ENCODE measurements around the gene NOC4L. TPM values are rescaled to one million over a fixed set of nuclear protein-coding genes. Genes with fewer than 3 reads are reported as not detected.

NOC4L gene
- total RNA-seq, 1 experiment from 2014 or later: 11.4 TPM

DNA sequence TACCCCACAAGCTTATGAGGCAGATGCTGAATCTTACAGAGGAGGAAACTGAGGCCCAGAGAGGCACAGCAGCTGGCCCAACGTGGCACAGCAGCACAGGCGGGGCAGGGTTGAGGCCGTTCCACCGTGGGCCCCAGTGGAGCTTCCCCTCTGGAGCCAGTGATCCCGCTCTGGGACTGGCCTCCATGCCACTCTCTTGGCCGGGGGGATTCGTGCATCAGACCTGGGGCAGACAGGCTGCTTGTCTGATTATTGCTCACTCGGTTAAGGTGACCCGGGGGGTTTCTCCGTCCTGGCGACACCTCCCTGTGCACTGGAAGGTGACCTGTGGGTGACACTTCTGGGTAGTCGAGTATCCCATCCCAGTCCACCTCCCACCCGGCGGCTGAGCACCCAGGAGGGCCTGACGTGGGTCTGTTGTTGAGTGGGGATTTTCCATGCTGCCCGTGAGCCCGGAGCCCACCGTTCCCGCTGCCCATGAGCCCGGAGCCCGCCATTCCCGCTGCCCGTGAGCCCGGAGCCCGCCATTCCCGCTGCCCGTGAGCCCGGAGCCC, 27.8 kb downstream of the NOC4L start:
- no peak for DNase-seq (ENCODE audit: low read depth, low spot score)
- in situ Hi-C loops (cut with HindIII; ENCODE audit: low pct_unique_long_range_greater_than_20kb, low sequenced_read_pairs): no loop called here

GRCh38 chr12:132172619-132173018, 28.4 kb downstream of the NOC4L start:
- in situ Hi-C loops (cut with HindIII; ENCODE audit: low pct_unique_long_range_greater_than_20kb, low sequenced_read_pairs): no loop called here
- DNase-seq (ENCODE audit: low read depth, low spot score): no peak

GRCh38 chr12:132173135-132174014, 29.1 kb downstream of the NOC4L start:
- in situ Hi-C loops (cut with HindIII; ENCODE audit: low pct_unique_long_range_greater_than_20kb, low sequenced_read_pairs): no loop called here

GRCh38 chr12:132174015-132174838, 30.0 kb downstream of the NOC4L start:
- in situ Hi-C loops (cut with HindIII; ENCODE audit: low pct_unique_long_range_greater_than_20kb, low sequenced_read_pairs): no loop called here
- DNase-seq (ENCODE audit: low read depth, low spot score): no peak

More at GRCh38 chr12:132173135-132174014, 29.1 kb downstream of the NOC4L start:
- DNase-seq (ENCODE audit: low read depth, low spot score): no peak

DNA sequence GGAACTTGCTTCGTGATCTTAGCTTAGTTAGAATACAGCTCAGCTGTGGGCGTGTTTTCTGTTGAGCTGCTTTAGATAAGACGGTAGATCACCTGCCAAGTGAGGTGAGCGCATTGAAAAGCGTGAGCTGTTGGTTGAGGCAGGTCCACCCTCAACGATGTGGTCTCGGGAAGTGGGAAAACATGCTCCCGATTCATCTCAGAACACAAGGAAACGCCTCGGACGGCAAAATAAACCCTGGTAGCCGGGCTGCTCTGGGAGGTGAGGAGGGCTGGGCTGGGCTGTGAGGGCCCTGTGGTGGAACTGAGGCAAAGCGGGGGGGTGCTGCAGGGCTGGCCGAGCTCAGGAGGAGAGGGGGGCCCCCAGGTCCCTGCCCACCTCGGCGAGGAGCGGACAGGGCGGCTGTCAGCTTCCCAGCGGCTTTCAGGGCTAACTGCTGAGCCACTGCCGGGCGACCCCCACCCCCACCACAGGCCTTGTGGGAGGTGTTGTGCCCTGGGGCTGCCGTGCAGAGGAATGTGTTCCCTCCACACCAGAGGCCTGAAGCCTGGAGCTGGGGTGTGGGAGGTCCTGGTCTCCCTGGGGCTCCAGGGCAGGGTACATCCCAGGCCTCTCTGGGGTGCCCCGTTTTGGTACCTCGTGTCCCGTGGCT, 30.7 kb downstream of the NOC4L start:
- no peak for DNase-seq (ENCODE audit: low read depth, low spot score)
- in situ Hi-C loops (cut with HindIII; ENCODE audit: low pct_unique_long_range_greater_than_20kb, low sequenced_read_pairs): no loop called here

- in situ Hi-C loops (cut with HindIII; ENCODE audit: low pct_unique_long_range_greater_than_20kb, low sequenced_read_pairs): no loop called here
- no peak for DNase-seq (ENCODE audit: low read depth, low spot score)
Observed at GRCh38 chr12:132175496-132176384, 31.5 kb downstream of the NOC4L start.

DNA sequence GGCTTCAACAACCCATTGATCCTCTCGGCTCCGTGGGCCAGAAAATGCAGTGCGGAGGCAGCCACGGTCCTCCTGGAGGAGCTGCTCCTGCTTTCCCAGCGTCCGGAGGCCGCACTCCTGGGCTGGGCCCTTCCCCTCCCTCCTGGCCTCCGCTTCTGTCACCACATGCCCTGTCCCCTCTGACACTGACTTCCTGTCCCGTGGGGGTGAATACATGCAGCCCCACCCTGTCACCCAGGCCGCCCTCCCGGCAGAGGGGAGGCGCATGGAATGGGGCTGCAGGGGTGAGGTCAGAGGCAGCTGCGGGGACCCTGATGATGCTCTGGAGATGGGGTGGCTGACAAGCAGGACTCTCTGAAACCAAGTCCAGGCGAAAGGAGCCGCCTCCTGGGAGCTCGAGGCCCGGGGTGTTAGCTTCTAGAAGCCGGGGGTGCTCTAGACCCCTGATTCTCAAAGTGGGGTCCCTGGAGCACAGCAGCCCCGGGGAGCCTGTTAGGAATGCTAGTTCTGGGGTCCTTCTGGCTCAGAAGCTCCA, 32.2 kb downstream of the NOC4L start:
- in situ Hi-C loops (cut with HindIII; ENCODE audit: low pct_unique_long_range_greater_than_20kb, low sequenced_read_pairs): no loop called here
- no peak for DNase-seq (ENCODE audit: low read depth, low spot score)

DNA sequence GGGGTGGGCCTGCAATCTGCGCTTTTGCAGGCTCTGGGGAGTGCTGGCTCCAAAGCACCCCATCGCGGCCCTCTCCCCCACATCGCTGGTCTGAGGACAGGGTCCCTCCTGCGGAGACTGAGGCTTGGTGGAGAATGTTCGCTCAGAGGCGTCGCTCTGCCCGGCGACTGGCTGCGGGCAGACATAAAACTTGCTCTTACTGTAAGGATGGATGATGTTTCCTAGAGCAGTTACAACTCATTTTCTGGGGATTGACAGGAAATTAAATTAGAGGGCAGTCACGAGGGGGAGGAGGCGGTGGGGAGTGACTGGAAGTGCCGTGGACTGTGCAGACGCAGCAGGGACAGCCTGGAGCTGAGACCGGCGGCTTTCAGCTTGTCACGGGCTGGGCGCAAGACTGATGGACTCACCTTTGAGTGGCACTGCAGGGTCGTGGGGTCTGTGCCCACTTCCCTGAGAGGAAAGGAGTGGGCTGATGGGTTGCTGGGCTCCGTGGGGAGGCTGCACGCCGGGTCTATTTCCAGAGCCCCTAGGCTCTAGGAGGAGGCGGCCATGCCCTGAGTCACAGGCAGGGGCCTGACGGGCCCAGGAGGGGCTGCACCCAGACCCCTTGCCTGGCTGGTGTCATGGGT, 32.8 kb downstream of the NOC4L start:
- in situ Hi-C loops (cut with HindIII; ENCODE audit: low pct_unique_long_range_greater_than_20kb, low sequenced_read_pairs): no loop called here
- DNase-seq (ENCODE audit: low read depth, low spot score): no peak

DNA sequence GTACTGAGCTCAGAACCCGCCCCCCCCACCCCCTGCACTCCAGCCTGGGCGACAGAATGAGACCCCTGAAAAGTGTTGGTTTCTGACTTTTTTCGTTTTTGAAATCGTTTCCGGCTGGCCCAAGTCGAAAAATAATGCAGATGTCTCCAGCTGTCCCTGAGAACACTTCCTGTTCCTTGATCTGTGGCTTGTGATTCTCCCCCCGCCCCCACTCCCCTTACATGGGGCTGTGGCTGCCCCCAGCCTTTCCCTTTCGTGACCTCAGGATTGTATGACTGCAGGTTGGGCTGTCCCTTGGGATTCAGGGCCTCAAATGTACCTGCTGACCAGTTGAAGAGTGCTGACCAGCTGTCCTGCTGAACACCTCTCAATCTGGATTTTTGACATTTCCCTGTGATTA, 34.1 kb downstream of the NOC4L start:
- DNase-seq (ENCODE audit: low read depth, low spot score): no peak
- in situ Hi-C loops (cut with HindIII; ENCODE audit: low pct_unique_long_range_greater_than_20kb, low sequenced_read_pairs): no loop called here

- DNase-seq (ENCODE audit: low read depth, low spot score): no peak
- in situ Hi-C loops (cut with HindIII; ENCODE audit: low pct_unique_long_range_greater_than_20kb, low sequenced_read_pairs): no loop called here
Observed at GRCh38 chr12:132178801-132179401, 34.6 kb downstream of the NOC4L start.

- DNase-seq (ENCODE audit: low read depth, low spot score): no peak
- in situ Hi-C loops (cut with HindIII; ENCODE audit: low pct_unique_long_range_greater_than_20kb, low sequenced_read_pairs): no loop called here
Observed at GRCh38 chr12:132179431-132180362, 35.4 kb downstream of the NOC4L start.

- in situ Hi-C loops (cut with HindIII; ENCODE audit: low pct_unique_long_range_greater_than_20kb, low sequenced_read_pairs): no loop called here
Observed at GRCh38 chr12:132180648-132181546, 36.6 kb downstream of the NOC4L start.

GRCh38 chr12:132181570-132182200, 37.4 kb downstream of the NOC4L start:
- in situ Hi-C loops (cut with HindIII; ENCODE audit: low pct_unique_long_range_greater_than_20kb, low sequenced_read_pairs): no loop called here
- DNase-seq (ENCODE audit: low read depth, low spot score): no peak

More at GRCh38 chr12:132180648-132181546, 36.6 kb downstream of the NOC4L start:
- DNase-seq (ENCODE audit: low read depth, low spot score): no peak

All from SK-MEL-5 (cell line).